Brain microvascular endothelial cell (primary cell): Measurements from ENCODE around the gene FARP1.

ENCODE experiments used
- DNase-seq: peaks from one replicate; pipeline ENCODE4 v3.0.0-alpha.2; 2020
- H3K27ac ChIP-seq: fragments of 250-450 bp; sonication (Bioruptor Pico); 2 replicates; pipeline ENCODE4 v1.5.1; 2020; ENCODE audit warnings: mild to moderate bottlenecking, moderate library complexity
- H3K27me3 ChIP-seq: fragments of 250-450 bp; sonication (Bioruptor Pico); replicated peaks from 2 replicates; pipeline ENCODE4 v1.5.1; 2020; ENCODE audit warnings: mild to moderate bottlenecking
- H3K36me3 ChIP-seq: fragments of 250-450 bp; sonication (Bioruptor Pico); replicated peaks from 2 replicates; pipeline ENCODE4 v1.5.1; 2020; ENCODE audit warnings: mild to moderate bottlenecking
- H3K4me3 ChIP-seq: 2 replicates; pipeline ENCODE4 v1.5.1; 2011; ENCODE audit warnings: low read depth, mild to moderate bottlenecking, control low read depth, low read length, moderate library complexity
- CTCF ChIP-seq: IDR thresholded peaks from 2 replicates; pipeline ENCODE4 v1.5.1; 2011; ENCODE audit warnings: low read depth, mild to moderate bottlenecking, moderate library complexity, low read length, control low read depth, inconsistent platforms; ENCODE audit errors: missing control alignments
- in situ Hi-C: cut with HindIII; loops from 2 replicates; pipeline ENCODE4 v1.10.0; 2017; ENCODE audit warnings: low sequenced_read_pairs, low pct_ligation_motif_present

Gene FARP1

GRCh38 chr13:98147521-98147920, 4.6 kb downstream of the FARP1 start:
- H3K4me3 ChIP-seq = no peak overlapping the region
- in situ Hi-C loops = loop anchor here (25.0 kb wide), 1 partner anchor 265 kb away; no protein-coding TSS in a partner anchor
- no peaks in the 10 kb centered on the region for H3K36me3 ChIP-seq
- no peak for DNase-seq
- TF ChIP-seq CTCF = peak; percentile 37
- no peaks in the 10 kb centered on the region for H3K27me3 ChIP-seq
- no peak overlapping the region for H3K27ac ChIP-seq

- Histone ChIP-seq H3K4me3 (no peak overlapping the region), H3K27ac (no peak overlapping the region), H3K27me3 (no peaks in the 10 kb centered on the region), H3K36me3 (peaks cover 3% of the 10 kb centered on the region)
- TF ChIP-seq CTCF = no peak
- DNase-seq = no peak
- in situ Hi-C loops = no loop called here
These were observed 8.1 kb downstream of the FARP1 start for GRCh38 chr13:98150832-98151479.

DNA sequence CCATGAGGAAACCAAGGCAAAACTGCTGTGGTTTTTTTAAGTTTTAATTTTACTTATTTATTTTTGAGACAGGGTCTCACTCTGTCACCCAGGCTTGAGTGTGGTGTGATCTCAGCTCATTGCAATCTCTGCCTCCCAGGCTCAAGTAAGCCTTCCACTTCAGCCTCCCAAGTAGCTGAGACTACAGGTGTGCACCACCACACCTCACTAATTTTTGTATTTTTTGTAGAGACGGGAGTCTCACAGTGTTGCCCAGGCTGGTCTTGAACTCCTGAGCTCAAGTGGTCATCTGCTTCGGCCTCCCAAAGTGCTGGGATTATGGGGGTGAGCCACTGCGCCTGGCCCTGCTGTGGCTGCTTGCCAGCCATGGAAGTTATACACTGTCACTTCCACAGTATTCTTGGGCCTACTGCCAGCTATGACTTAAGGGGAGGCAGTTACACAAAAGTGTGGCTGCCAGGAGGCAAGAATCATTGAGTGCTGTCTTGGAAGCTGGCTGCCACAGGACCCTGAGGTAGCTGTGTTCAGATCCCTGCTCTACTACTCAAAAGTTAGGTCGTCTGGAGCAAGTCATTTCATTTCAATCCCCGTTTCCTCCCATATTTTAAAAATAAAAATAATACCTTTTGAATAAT, 12.7 kb downstream of the FARP1 start:
- no peaks in the 10 kb centered on the region for H3K27me3 ChIP-seq
- H3K36me3 ChIP-seq = peaks cover 3% of the 10 kb centered on the region
- H3K4me3 ChIP-seq = no peak overlapping the region
- no peak for TF ChIP-seq CTCF
- H3K27ac ChIP-seq = no peak overlapping the region
- peak; percentile 77 for DNase-seq
- in situ Hi-C loops = no loop called here

- DNase-seq = no peak
- H3K27ac ChIP-seq = no peak overlapping the region
- in situ Hi-C loops = no loop called here
- TF ChIP-seq CTCF = no peak
- H3K27me3 ChIP-seq = no peaks in the 10 kb centered on the region
- no peak overlapping the region for H3K4me3 ChIP-seq
- peaks cover 3% of the 10 kb centered on the region for H3K36me3 ChIP-seq
These were observed 13.4 kb downstream of the FARP1 start for GRCh38 chr13:98156259-98156658.

DNA sequence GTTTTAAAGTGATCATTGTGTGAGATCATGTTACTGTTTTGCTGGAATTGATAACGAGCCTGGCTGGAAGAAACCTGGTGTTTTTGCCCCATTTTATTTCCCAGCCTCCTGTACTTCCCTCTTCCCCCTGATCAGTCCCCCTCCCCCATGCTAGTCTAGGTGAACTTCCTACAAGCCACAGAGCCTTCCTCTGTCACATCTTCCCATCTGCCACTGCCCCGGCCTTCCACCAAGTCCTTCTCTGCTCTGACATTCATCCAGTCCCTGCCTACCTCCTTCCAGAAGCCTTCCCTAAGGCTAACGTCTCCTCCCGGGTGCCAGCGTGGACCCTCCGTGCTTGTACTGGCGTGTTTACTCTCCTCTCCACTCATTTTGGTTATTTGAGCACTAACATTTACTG, 14.3 kb downstream of the FARP1 start:
- Histone ChIP-seq H3K27ac (no peak overlapping the region), H3K4me3 (no peak overlapping the region), H3K27me3 (no peaks in the 10 kb centered on the region), H3K36me3 (peaks cover 3% of the 10 kb centered on the region)
- TF ChIP-seq CTCF = no peak
- no peak for DNase-seq
- in situ Hi-C loops = no loop called here
